ENCODE measurements around the gene CYP2W1.

CYP2W1 gene

DNA sequence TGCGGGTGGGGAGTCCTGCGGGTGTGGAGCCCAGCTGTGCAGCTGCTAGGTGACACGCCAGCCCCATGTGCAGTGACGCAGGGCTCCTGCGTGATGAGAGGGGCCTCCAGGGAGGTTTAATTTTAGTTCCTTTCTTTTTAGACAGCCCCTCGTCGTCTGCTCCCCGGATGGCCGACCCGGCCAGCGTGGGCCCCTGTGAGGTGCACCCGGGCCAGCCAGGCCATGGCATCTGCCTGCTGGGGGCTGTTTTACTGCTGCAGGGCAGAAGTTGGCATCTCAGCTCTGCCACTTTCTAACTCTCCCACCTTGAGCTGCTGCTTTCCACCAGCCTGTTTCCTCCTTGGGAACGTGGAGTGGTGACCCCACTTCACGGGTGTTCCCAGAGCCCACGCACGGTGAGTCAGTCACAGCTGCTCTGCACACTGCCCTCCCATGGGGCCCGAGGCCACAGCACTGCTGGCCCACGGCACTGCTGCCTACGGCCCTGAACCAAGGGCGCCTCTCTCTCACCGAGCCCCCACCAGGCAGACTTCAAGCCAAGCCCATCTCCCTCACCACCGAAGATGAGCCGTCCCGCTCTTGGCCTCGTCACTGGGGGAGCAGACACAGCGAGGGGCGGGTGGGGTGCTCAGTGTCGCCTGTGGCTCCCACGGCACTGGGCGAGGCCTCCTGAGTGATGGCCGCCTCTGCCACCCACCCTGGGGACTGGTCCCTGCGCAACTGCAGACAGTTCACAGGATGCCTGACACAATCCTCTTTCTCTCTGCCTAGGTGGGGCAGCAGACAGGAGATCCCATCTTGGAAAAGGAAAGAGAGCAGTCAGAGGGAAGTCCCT lies 21.3 kb downstream of the CYP2W1 start:
- no peak for DNase-seq (ENCODE audit: low read depth)
- no peak overlapping the region for H3K4me3 ChIP-seq (ENCODE audit: low read depth, low read length)
- TF ChIP-seq, protein P1, sequence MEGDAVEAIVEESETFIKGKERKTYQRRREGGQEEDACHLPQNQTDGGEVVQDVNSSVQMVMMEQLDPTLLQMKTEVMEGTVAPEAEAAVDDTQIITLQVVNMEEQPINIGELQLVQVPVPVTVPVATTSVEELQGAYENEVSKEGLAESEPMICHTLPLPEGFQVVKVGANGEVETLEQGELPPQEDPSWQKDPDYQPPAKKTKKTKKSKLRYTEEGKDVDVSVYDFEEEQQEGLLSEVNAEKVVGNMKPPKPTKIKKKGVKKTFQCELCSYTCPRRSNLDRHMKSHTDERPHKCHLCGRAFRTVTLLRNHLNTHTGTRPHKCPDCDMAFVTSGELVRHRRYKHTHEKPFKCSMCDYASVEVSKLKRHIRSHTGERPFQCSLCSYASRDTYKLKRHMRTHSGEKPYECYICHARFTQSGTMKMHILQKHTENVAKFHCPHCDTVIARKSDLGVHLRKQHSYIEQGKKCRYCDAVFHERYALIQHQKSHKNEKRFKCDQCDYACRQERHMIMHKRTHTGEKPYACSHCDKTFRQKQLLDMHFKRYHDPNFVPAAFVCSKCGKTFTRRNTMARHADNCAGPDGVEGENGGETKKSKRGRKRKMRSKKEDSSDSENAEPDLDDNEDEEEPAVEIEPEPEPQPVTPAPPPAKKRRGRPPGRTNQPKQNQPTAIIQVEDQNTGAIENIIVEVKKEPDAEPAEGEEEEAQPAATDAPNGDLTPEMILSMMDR (IDR thresholded peaks at IDR 0.05; ENCODE audit: control insufficient read depth, extremely low read depth, insufficient read depth) = no peak

DNA sequence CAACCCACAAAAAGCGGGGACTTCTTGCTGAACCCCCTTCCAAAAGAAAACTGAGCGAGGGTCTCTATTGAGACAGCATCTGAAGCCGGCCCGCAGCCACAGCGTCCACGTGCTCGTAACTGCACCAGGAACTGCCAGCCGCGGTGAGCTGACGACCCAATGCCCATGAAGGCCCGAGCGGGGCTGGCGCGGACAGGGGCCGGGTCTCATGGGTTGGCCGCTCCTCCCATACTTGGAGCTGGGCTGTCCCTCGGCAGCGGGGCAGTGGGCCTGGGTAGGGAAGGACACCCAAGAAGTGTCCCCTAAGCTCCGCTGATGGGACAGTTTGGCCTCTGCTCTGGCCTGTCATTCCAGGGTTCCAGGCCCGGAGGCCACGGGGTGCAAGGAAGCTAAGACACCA lies 22.3 kb downstream of the CYP2W1 start:
- TF ChIP-seq, protein P1 (IDR thresholded peaks at IDR 0.05; ENCODE audit: control insufficient read depth, extremely low read depth, insufficient read depth) = no peak
- no peak for DNase-seq (ENCODE audit: low read depth)
- no peak overlapping the region for H3K4me3 ChIP-seq (ENCODE audit: low read depth, low read length)

DNA sequence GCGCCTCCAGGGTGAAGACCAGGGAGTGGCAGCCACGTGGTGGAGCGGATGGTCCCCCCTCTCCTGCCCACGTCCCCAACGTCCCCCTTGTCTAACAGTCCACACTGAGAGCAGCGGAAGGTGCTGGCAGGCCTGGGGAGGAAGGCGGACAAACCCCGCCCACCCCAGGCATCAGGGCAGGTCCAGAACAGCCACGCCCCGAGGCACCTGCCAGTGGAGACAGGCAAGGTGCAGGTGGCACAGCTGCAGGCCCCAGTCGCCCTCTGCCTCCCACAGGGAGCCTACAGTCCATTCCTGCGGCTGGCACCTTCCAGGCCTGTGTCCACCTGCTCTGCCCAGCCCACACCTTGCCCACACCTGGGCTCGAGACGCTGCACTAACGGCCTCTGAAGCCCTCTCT lies 24.9 kb downstream of the CYP2W1 start:
- no peak for DNase-seq (ENCODE audit: low read depth)
- TF ChIP-seq, protein P1 (IDR thresholded peaks at IDR 0.05; ENCODE audit: control insufficient read depth, extremely low read depth, insufficient read depth) = no peak
- no peak overlapping the region for H3K4me3 ChIP-seq (ENCODE audit: low read depth, low read length)

DNA sequence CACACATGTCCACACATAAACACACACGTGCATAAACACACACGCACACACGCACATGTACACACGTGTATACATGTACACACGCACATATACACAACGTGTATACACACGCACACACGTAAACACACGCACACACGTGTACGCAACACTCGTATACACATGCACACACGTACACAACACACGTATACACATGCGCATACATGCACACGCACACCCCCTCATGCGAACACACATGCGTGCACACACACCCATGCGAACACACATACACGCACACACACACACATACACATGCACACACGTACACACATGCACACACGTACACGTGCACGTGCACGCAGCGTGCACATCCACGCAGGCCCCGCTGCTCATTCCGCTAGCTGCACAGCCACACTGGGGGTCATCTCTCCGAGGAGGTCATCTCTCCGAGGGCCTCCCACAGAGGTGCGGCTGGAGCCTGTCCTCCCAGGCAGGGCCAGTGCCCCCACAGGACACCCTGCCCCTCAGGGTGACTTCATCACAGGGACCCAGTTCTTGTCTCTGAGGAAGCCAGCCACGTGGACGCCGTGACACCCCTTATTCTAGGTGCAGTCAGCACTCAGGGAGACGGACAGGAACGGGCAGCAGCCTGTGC lies 25.9 kb downstream of the CYP2W1 start:
- H3K4me3 ChIP-seq (ENCODE audit: low read depth, low read length) = no peak overlapping the region
- DNase-seq (ENCODE audit: low read depth) = no peak
- TF ChIP-seq, protein P1 (IDR thresholded peaks at IDR 0.05; ENCODE audit: control insufficient read depth, extremely low read depth, insufficient read depth) = no peak

DNA sequence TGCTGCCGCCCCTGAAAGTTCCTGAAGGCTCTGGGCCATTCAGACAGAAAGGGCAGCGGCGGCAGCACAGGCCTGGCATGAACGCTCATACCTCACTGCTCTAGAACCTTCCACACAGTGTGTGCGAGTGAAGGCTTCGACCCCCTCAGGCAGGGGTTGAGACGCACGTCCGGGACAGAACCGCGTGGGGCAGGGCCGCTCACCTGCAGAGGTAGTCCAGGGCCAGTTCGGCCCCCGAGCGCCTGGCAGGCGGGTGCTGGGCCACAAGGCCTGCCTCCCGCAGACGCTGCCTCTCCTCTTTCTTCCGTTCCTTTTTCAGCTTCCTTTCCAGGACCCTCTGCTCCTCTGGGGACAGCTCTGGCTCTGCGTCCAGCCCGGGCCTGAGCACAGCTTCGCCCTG lies 26.8 kb downstream of the CYP2W1 start:
- H3K4me3 ChIP-seq (ENCODE audit: low read depth, low read length) = no peak overlapping the region
- DNase-seq (ENCODE audit: low read depth) = no peak
- TF ChIP-seq, protein P1 (IDR thresholded peaks at IDR 0.05; ENCODE audit: control insufficient read depth, extremely low read depth, insufficient read depth) = no peak

DNA sequence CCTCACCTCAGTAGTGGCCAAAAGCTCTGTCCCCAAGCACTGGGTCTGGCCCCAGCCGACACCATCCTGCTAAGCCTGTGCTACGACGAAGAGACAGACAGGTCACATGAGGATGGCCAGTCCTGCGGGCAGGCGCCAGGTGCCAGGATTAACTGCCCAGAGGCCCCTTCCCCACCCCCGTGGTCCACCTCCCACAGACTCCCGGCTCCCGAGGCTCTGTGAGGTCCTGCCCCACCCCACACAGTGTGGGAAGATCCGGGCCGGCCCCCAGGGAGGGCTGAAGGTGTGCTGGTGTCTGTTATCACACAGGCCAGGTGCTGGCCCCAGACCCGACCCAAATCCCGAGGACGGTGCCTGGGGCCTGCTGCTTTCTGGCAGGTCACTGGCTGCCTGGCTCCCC lies 27.2 kb downstream of the CYP2W1 start:
- DNase-seq (ENCODE audit: low read depth) = no peak
- TF ChIP-seq, protein P1 (IDR thresholded peaks at IDR 0.05; ENCODE audit: control insufficient read depth, extremely low read depth, insufficient read depth) = no peak
- no peak overlapping the region for H3K4me3 ChIP-seq (ENCODE audit: low read depth, low read length)

All from LNCaP clone FGC (cell line).